IMR-90 (cell line): Measurements from ENCODE around the gene FARP1. TPM values are rescaled to one million over a fixed set of nuclear protein-coding genes. Genes with fewer than 3 reads are reported as not detected.

ENCODE experiments used
- ATAC-seq: fragments of 200-7000 bp; cut with Tn5 transposase; 2 replicates; pipeline ENCODE4 v1.9.1; 2020; ENCODE audit warnings: low read depth, mild to moderate bottlenecking, moderate library complexity
- BruUV-seq: library from RNA; stranded (reverse); fragments of 400-500 nt; replicated peaks from 2 replicates; lab custom pipeline; 2021; lab: Mats Ljungman, UMichigan
- CTCF ChIA-PET: fragments of 300-600 bp; formaldehyde crosslinking; extraction: SDS; loops from one replicate; lab custom pipeline; 2021; ENCODE audit warnings: antibody characterized with exemption; lab: Yijun Ruan, JAX
- POLR2A ChIA-PET: fragments of 300-600 bp; sonication (Branson Sonifier 250); formaldehyde crosslinking; loops from one replicate; lab custom pipeline; 2022; ENCODE audit warnings: antibody characterized with exemption; ENCODE audit not compliant: unreplicated experiment; lab: Charles Lee
- DNase-seq: peaks from one replicate; pipeline ENCODE4 v3.0.0; 2013
- H2AFZ ChIP-seq: replicated peaks from 2 replicates; pipeline ENCODE3; 2013; ENCODE audit warnings: low read length, mild to moderate bottlenecking; ENCODE audit not compliant: poor library complexity
- H2AK5ac ChIP-seq: 2 replicates; pipeline ENCODE4 v1.6.1; 2013; ENCODE audit warnings: low read depth, low read length, inconsistent platforms
- H2AK9ac ChIP-seq: replicated peaks from 2 replicates; pipeline ENCODE3; 2013; ENCODE audit warnings: mild to moderate bottlenecking, low read depth, low read length, moderate library complexity; ENCODE audit not compliant: poor library complexity
- H2BK120ac ChIP-seq: 2 replicates; pipeline ENCODE4 v1.6.1; 2013; ENCODE audit warnings: low read depth, low read length, inconsistent platforms
- H2BK15ac ChIP-seq: 3 replicates; pipeline ENCODE4 v1.6.1; 2013; ENCODE audit warnings: low read depth, low read length, inconsistent platforms
- H2BK20ac ChIP-seq: 2 replicates; pipeline ENCODE4 v1.6.1; 2013; ENCODE audit warnings: low read depth, mild to moderate bottlenecking, inconsistent platforms, low read length, moderate library complexity
- H2BK5ac ChIP-seq: 2 replicates; pipeline ENCODE4 v1.6.1; 2013; ENCODE audit warnings: mild to moderate bottlenecking, low read depth, low read length, inconsistent platforms; ENCODE audit not compliant: poor library complexity, severe bottlenecking
- H3K14ac ChIP-seq: replicated peaks from 2 replicates; pipeline ENCODE4 v1.6.1; 2013; ENCODE audit warnings: low read depth, low read length, inconsistent platforms
- H3K18ac ChIP-seq: 2 replicates; pipeline ENCODE4 v1.6.1; 2013; ENCODE audit warnings: low read depth, low read length, control low read depth
- H3K23ac ChIP-seq: 2 replicates; pipeline ENCODE4 v1.6.1; 2013; ENCODE audit warnings: low read depth, low read length, inconsistent platforms
- H3K27ac ChIP-seq: 2 replicates; pipeline ENCODE4 v1.5.1; 2013; ENCODE audit warnings: mild to moderate bottlenecking, control low read depth, low read length; ENCODE audit not compliant: insufficient read depth
- H3K27me3 ChIP-seq: 2 replicates; pipeline ENCODE4 v1.6.1; 2013; ENCODE audit warnings: low read length; ENCODE audit not compliant: control insufficient read depth, insufficient read depth
- H3K36me3 ChIP-seq: 2 replicates; pipeline ENCODE4 v1.6.1; 2013; ENCODE audit warnings: low read length, mixed read lengths; ENCODE audit not compliant: control insufficient read depth, insufficient read depth
- H3K4ac ChIP-seq: 2 replicates; pipeline ENCODE4 v1.6.1; 2013; ENCODE audit warnings: low read depth, low read length, inconsistent platforms
- H3K4me1 ChIP-seq: 2 replicates; pipeline ENCODE4 v1.6.1; 2013; ENCODE audit warnings: low read length, mixed read lengths; ENCODE audit not compliant: control insufficient read depth, insufficient read depth
- H3K4me2 ChIP-seq: 2 replicates; pipeline ENCODE4 v1.6.1; 2013; ENCODE audit warnings: low read depth, mild to moderate bottlenecking, control low read depth, low read length, moderate library complexity
- H3K4me3 ChIP-seq: 2 replicates; pipeline ENCODE4 v1.5.1; 2013; ENCODE audit warnings: low read depth, mild to moderate bottlenecking, control low read depth, low read length, moderate library complexity; ENCODE audit not compliant: insufficient read depth
- H3K56ac ChIP-seq: 2 replicates; pipeline ENCODE4 v1.6.1; 2013; ENCODE audit warnings: low read length, inconsistent platforms; ENCODE audit not compliant: insufficient read depth; ENCODE audit errors: extremely low read depth
- H3K79me1 ChIP-seq, 2 experiments: 2 replicates each; pipeline ENCODE4 v1.6.1; 2013; ENCODE audit warnings: low read length in 2 of 2, inconsistent platforms in 1 of 2, low read depth in 1 of 2
- H3K9ac ChIP-seq: 2 replicates; pipeline ENCODE4 v1.6.1; 2013; ENCODE audit warnings: low read depth, low read length, control low read depth
- H3K9me1 ChIP-seq: 2 replicates; pipeline ENCODE4 v1.6.1; 2013; ENCODE audit warnings: low read length, inconsistent platforms; ENCODE audit not compliant: insufficient read depth
- H3K9me3 ChIP-seq: 2 replicates; pipeline ENCODE4 v1.6.1; 2013; ENCODE audit warnings: low read length; ENCODE audit not compliant: control insufficient read depth, insufficient read depth
- H4K20me1 ChIP-seq: 2 replicates; pipeline ENCODE4 v1.6.1; 2013; ENCODE audit warnings: low read length, inconsistent platforms; ENCODE audit not compliant: insufficient read depth
- H4K5ac ChIP-seq: 2 replicates; pipeline ENCODE4 v1.6.1; 2013; ENCODE audit warnings: mild to moderate bottlenecking, low read depth, low read length, control low read depth
- H4K8ac ChIP-seq, 2 experiments: 2 replicates each; pipeline ENCODE4 v1.6.1; 2013; ENCODE audit warnings: low read depth in 2 of 2, low read length in 2 of 2, control low read depth in 1 of 2, inconsistent platforms in 1 of 2
- H4K91ac ChIP-seq: 2 replicates; pipeline ENCODE4 v1.6.1; 2013; ENCODE audit warnings: low read depth, low read length, inconsistent platforms; ENCODE audit not compliant: insufficient read depth
- CEBPB ChIP-seq: IDR thresholded peaks from 2 replicates; pipeline ENCODE4 v1.6.1; 2012; ENCODE audit warnings: low read depth, low read length, improper control_type of control experiment
- NFE2L2 ChIP-seq: fragments of 150-350 bp; IDR thresholded peaks from 2 replicates; pipeline ENCODE4 v1.6.1; 2016; ENCODE audit warnings: low read depth, mild to moderate bottlenecking, low read length
- WGBS, 2 experiments: methylation state at CpG; one replicate each; pipeline versions ENCODE4 v1.1.5 to v1.1.7; 2013; ENCODE audit warnings: missing lambda C conversion rate in 2 of 2; ENCODE audit not compliant: insufficient read length in 1 of 2; ENCODE audit errors: extremely low coverage in 2 of 2; 5-methylcytosine and 5-hydroxymethylcytosine counted together
- dilution Hi-C: fragments of 300-500 bp; cut with HindIII; formaldehyde crosslinking; loops from one replicate; pipeline ENCODE4 v1.14.3; 2018; ENCODE audit warnings: low sequenced_read_pairs; ENCODE audit not compliant: unreplicated experiment
- in situ Hi-C: fragments of 300-500 bp; cut with MboI; formaldehyde crosslinking; loops from 3 replicates; pipeline ENCODE4 v1.14.3; 2019; ENCODE audit warnings: low sequenced_read_pairs, inconsistent platforms, mixed read lengths
- intact Hi-C: fragments of 100-400 bp; cut with micrococcal nuclease; formaldehyde crosslinking; loops from 2 replicates; pipeline ENCODE4 v1.10.0; 2022
- polyA plus RNA-seq, 3 experiments: library from polyadenylated mRNA; depleted of rRNA; stranded (reverse); fragments of >200 nt; gene quantifications; 2 replicates each; pipeline ENCODE4 v1.2.3, GENCODE V29; 2012; ENCODE audit warnings: low replicate concordance in 1 of 3
- total RNA-seq: library from RNA; depleted of rRNA; stranded (reverse); fragments of >200 nt; gene quantifications from 2 replicates; pipeline ENCODE4 v1.2.3, GENCODE V29; 2012

The FARP1 gene
- total and polyA plus RNA-seq, 2 of the 4 experiments (the other 2 are of a cell fraction) = 39.6 to 57.0 TPM

DNA sequence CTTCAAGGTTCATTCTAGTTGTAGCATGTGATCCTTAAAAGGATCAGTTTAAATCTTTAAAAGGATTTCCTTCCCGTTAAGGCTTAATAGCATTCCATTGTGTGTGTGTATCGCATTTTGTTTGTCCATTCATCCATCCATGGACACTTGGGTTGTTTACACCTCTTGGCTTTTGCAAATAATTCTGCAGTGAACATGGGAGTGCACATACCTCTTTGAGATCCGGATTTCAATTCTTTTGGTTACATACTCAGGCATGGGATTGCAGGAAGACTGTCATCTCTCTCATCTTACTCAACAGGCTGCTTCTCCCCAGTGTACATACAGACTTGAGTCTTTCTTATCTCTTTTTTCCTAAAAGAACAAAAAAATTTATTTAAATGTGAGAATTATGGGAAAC is 32.9 kb downstream of the FARP1 start:
- peak overlapping the region; percentile 3; the same call in 1 of the 2 replicates for H3K23ac ChIP-seq
- peak overlapping the region; percentile 51; the same call in 1 of the 2 replicates for H4K5ac ChIP-seq
- peak overlapping the region; percentile 24; the same call in 1 of the 2 replicates for H3K4me2 ChIP-seq
- DNase-seq (peak; percentile 63), ATAC-seq (peak; percentile 20)
- peak overlapping the region; percentile 23; the same call in 1 of the 2 replicates for H3K14ac ChIP-seq
- ChIA-PET CTCF (no interaction called here), POLR2A (no interaction called here)
- H3K27ac ChIP-seq = peak overlapping the region; percentile 92
- H3K4me1 ChIP-seq = peaks cover 43% of the 10 kb centered on the region
- peak overlapping the region; percentile 53 for H3K9ac ChIP-seq
- H4K8ac ChIP-seq = peak overlapping the region in 1 of 2 experiments; percentile 37; a peak in 2 of 4 replicates
- peak overlapping the region; percentile 58 for H2BK120ac ChIP-seq
- H3K9me1 ChIP-seq = peaks cover 22% of the 10 kb centered on the region
- peaks cover 16% of the 10 kb centered on the region for H3K36me3 ChIP-seq
- no peaks in the 10 kb centered on the region for H3K27me3 ChIP-seq
- intact Hi-C loops (no loop called here), in situ Hi-C loops (no loop called here), dilution Hi-C loops (no loop called here)
- peaks cover 19% of the 10 kb centered on the region; the same call in 1 of the 2 replicates for H4K20me1 ChIP-seq
- peak overlapping the region; percentile 79; the same call in 1 of the 2 replicates for H3K4ac ChIP-seq
- H2BK5ac ChIP-seq = peak overlapping the region; percentile 77
- H3K9me3 ChIP-seq = no peaks in the 10 kb centered on the region
- peak overlapping the region; percentile 82; the same call in 1 of the 2 replicates for H4K91ac ChIP-seq
- H2BK15ac ChIP-seq = peak overlapping the region; percentile 35; the same call in 1 of the 3 replicates
- TF ChIP-seq NFE2L2 = no peak
- TF ChIP-seq CEBPB = peak; percentile 57
- no peak overlapping the region; the same call in 1 of the 2 replicates for H3K56ac ChIP-seq
- no peak overlapping the region; the same call in 1 of the 2 replicates for H2AK5ac ChIP-seq
- H3K79me1 ChIP-seq = peaks cover 44 to 86% of the 10 kb centered on the region in 2 experiments
- no peak overlapping the region for H2AK9ac ChIP-seq
- WGBS, 2 experiments = 50% methylated on average over 2 of the region's 3 CpGs; no CpG with 5 or more reads in 1 of the 2 experiments
- no peak overlapping the region for H3K4me3 ChIP-seq
- no TSS peak for BruUV-seq
- peak overlapping the region; percentile 45 for H2BK20ac ChIP-seq
- no peak overlapping the region for H2AFZ ChIP-seq
- H3K18ac ChIP-seq = peak overlapping the region; percentile 66
